ENCODE data around the gene MLLT6.

DNA sequence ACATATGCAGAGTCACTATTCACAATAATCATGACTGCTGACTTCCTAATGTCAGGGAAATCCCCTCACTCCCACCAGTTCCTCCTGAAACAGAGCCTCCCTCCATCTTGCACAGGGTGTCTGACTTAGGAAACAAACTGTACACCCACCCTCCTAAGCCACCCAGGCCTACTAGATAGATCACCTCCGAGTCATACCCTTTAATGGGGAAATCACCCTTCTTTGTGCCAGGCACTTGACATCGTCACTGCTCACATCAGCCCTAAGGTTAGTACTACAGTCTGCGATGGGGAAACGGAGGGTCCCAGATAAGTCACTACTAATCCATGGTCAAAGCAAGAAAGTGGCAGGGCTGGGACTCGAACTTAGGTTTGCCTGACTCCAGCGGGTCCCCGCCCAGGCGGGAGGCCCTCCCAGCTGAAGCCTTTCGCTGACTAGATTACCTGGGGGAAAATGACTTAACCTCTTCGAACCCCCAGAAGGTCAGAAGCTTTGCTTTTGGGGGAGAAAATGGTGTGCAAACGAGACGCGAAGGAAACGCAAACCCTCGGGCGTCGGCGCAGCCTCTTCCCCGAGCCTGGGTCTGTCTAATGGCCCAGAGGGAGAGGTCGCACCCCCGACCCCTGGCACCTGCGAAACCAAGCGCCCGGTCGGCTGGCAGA, 3.4 kb upstream of the MLLT6 start:
- TF ChIP-seq, protein P1, sequence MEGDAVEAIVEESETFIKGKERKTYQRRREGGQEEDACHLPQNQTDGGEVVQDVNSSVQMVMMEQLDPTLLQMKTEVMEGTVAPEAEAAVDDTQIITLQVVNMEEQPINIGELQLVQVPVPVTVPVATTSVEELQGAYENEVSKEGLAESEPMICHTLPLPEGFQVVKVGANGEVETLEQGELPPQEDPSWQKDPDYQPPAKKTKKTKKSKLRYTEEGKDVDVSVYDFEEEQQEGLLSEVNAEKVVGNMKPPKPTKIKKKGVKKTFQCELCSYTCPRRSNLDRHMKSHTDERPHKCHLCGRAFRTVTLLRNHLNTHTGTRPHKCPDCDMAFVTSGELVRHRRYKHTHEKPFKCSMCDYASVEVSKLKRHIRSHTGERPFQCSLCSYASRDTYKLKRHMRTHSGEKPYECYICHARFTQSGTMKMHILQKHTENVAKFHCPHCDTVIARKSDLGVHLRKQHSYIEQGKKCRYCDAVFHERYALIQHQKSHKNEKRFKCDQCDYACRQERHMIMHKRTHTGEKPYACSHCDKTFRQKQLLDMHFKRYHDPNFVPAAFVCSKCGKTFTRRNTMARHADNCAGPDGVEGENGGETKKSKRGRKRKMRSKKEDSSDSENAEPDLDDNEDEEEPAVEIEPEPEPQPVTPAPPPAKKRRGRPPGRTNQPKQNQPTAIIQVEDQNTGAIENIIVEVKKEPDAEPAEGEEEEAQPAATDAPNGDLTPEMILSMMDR (IDR thresholded peaks at IDR 0.05): no peak
- no peak for TF ChIP-seq POLR2A (IDR thresholded peaks at IDR 0.05)
